Activated naive CD8-positive, alpha-beta T cell treated with anti-CD3 and anti-CD28 coated beads, Interleukin-2, amount 50 U/mL, for 16 hours (primary cell): ENCODE data around the gene EFTUD2.
"Not testable (repeated sequence)": the region's sequence is repeated elsewhere in the genome, so short reads cannot be mapped to it uniquely, and the experiment has no call there.

ENCODE experiments used
- DNase-seq: peaks from one replicate; pipeline ENCODE4 v3.0.0-alpha.2; 2020; ENCODE audit warnings: low read depth, low spot score

EFTUD2 gene

GRCh38 chr17:44808656-44809388 lies 90.4 kb downstream of the EFTUD2 start:
- not testable (repeated sequence) for DNase-seq

GRCh38 chr17:44808156-44808555 lies 91.1 kb downstream of the EFTUD2 start:
- DNase-seq, result no peak

GRCh38 chr17:44807817-44808155 lies 91.5 kb downstream of the EFTUD2 start:
- no peak for DNase-seq

- DNase-seq, result no peak
Observed at GRCh38 chr17:44807093-44807816, 92.0 kb downstream of the EFTUD2 start.

- no peak for DNase-seq
Observed at GRCh38 chr17:44804302-44805089, 94.7 kb downstream of the EFTUD2 start.

- DNase-seq, result no peak
Observed at GRCh38 chr17:44801880-44802279, 97.4 kb downstream of the EFTUD2 start.
